H1 (cell line): ENCODE results near the gene TNIK. TPM values are rescaled to one million over a fixed set of nuclear protein-coding genes. Genes with fewer than 3 reads are reported as not detected.

Experiments
- ATF2 ChIP-seq: IDR thresholded peaks from 2 replicates; pipeline ENCODE4 v1.6.1; 2012; ENCODE audit warnings: low read length, inconsistent platforms
- RAD21 ChIP-seq, 2 experiments: IDR thresholded peaks in 1 of 2; conservative IDR thresholded peaks in 1 of 2; 2 replicates each; pipeline ENCODE4 v1.6.1; 2011; ENCODE audit warnings: low read depth in 2 of 2, low read length in 2 of 2, improper control_type of control experiment in 1 of 2, inconsistent platforms in 1 of 2, mild to moderate bottlenecking in 1 of 2, moderate library complexity in 1 of 2
- RXRA ChIP-seq: IDR thresholded peaks from 2 replicates; pipeline ENCODE4 v1.6.1; 2011; ENCODE audit warnings: low read depth, mild to moderate bottlenecking, low read length, moderate library complexity; ENCODE audit not compliant: insufficient read depth
- SUZ12 ChIP-seq: fragments of 200-600 bp; sonication (generic); IDR thresholded peaks from 2 replicates; pipeline ENCODE4 v1.6.1; 2012; ENCODE audit warnings: mild to moderate bottlenecking, inconsistent platforms, low read length, moderate library complexity, mixed read lengths
- polyA plus RNA-seq, 7 experiments: library from polyadenylated mRNA; depleted of rRNA in 3 of 7; stranded (reverse) in 5 of 7; unstranded in 2 of 7; fragments of >200 nt in 5 of 7; fragments of 200-250 nt in 2 of 7; gene quantifications; 1 replicate in 5 of 7; 2 replicates in 1 of 7; 4 replicates in 1 of 7; pipeline versions ENCODE4 v1.2.1 to v1.2.3, GENCODE V29; 2011 to 2013; ENCODE audit warnings: missing spikeins in 2 of 7, mixed read lengths in 2 of 7
- total RNA-seq: library from RNA; stranded (reverse); fragmentation: NEBNext Ultra II Directional; extraction: Animal tissue kit (Norgen Biotek cat#: 25700); gene quantifications from 2 replicates; pipeline ENCODE4 v1.2.1, GENCODE V29; 2021
- TF ChIP-seq, protein P1 (sequence below): IDR thresholded peaks from 2 replicates; pipeline ENCODE4 v1.6.1; 2012; ENCODE audit warnings: inconsistent platforms

Gene TNIK
- total and polyA plus RNA-seq, 2 of the 8 experiments (the other 6 are each of a cell fraction or from before 2014, with no cell fraction given) = 7.4 to 42.0 TPM

- TF ChIP-seq RXRA (no peak), SUZ12 (no peak), RAD21 (IDR thresholded peaks at IDR 0.05 in 1 of 2, conservative IDR thresholded peaks at IDR 0.05 in 1 of 2; ENCODE audit: low read depth in 2 of 2, low read length in 2 of 2) (no peak), ATF2 (no peak)
- TF ChIP-seq, protein P1, sequence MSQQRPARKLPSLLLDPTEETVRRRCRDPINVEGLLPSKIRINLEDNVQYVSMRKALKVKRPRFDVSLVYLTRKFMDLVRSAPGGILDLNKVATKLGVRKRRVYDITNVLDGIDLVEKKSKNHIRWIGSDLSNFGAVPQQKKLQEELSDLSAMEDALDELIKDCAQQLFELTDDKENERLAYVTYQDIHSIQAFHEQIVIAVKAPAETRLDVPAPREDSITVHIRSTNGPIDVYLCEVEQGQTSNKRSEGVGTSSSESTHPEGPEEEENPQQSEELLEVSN = no peak
- TF ChIP-seq, all 59 proteins: peak for 0
Measured at GRCh38 chr3:171230865-171231264, 229.3 kb downstream of the TNIK start (continued).
